BE2C (cell line): ENCODE measurements around the gene MYDGF.

Experiments used
- DNase-seq: peaks from one replicate; pipeline ENCODE4 v3.0.0-alpha.2; 2020
- H3K27me3 ChIP-seq: fragments of 250-450 bp; sonication (Bioruptor Pico); 2 replicates; pipeline ENCODE4 v1.5.1; 2020; ENCODE audit warnings: mild to moderate bottlenecking
- H3K36me3 ChIP-seq: fragments of 250-450 bp; sonication (Bioruptor Pico); 2 replicates; pipeline ENCODE4 v1.5.1; 2020; ENCODE audit warnings: mild to moderate bottlenecking
- H3K4me1 ChIP-seq: fragments of 250-450 bp; sonication (Bioruptor Pico); 2 replicates; pipeline ENCODE4 v1.5.1; 2020
- H3K4me3 ChIP-seq: 2 replicates; pipeline ENCODE4 v1.5.1; 2011; ENCODE audit warnings: low read depth, low read length
- H3K9me3 ChIP-seq: fragments of 250-450 bp; sonication (Bioruptor Pico); 2 replicates; pipeline ENCODE4 v1.5.1; 2020
- TF ChIP-seq, protein P1 (sequence below): IDR thresholded peaks from 2 replicates; pipeline ENCODE4 v1.5.1; 2012; ENCODE audit warnings: mild to moderate bottlenecking, low read depth, low read length

The MYDGF gene

GRCh38 chr19:4624733-4625362 lies 45.3 kb downstream of the MYDGF start:
- Histone ChIP-seq H3K4me1 (peaks cover 4% of the 10 kb centered on the region; the same call in 1 of the 2 replicates), H3K36me3 (no peaks in the 10 kb centered on the region)

DNA sequence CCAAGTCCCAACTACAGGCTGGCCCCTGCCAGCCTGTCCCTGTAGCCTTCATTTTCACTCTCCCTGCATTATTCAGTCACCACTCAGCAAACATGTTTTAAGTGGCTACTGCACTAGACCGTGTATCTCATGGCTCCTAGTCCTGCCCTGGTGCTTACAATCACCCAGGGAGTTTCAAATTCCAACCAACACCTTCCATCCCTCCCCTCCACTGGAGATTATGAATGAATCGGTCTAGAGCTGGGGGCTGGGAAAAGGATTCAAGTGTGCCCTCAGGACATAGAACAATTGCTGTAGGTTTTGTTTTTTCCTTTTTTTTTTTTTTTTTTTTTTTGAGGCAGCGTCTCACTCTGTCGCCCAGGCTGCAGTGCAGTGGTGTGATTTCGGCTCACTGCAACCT lies 45.8 kb downstream of the MYDGF start:
- TF ChIP-seq, protein P1, sequence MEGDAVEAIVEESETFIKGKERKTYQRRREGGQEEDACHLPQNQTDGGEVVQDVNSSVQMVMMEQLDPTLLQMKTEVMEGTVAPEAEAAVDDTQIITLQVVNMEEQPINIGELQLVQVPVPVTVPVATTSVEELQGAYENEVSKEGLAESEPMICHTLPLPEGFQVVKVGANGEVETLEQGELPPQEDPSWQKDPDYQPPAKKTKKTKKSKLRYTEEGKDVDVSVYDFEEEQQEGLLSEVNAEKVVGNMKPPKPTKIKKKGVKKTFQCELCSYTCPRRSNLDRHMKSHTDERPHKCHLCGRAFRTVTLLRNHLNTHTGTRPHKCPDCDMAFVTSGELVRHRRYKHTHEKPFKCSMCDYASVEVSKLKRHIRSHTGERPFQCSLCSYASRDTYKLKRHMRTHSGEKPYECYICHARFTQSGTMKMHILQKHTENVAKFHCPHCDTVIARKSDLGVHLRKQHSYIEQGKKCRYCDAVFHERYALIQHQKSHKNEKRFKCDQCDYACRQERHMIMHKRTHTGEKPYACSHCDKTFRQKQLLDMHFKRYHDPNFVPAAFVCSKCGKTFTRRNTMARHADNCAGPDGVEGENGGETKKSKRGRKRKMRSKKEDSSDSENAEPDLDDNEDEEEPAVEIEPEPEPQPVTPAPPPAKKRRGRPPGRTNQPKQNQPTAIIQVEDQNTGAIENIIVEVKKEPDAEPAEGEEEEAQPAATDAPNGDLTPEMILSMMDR = no peak

More at GRCh38 chr19:4624733-4625362, 45.3 kb downstream of the MYDGF start:
- Histone ChIP-seq H3K4me3 (no peak overlapping the region), H3K27me3 (no peaks in the 10 kb centered on the region), H3K9me3 (no peaks in the 10 kb centered on the region)
- DNase-seq = peak; percentile 32
- TF ChIP-seq, protein P1 = peak; percentile 60

GRCh38 chr19:4622695-4623421 lies 47.3 kb downstream of the MYDGF start:
- Histone ChIP-seq H3K4me1 (peaks cover 4% of the 10 kb centered on the region; the same call in 1 of the 2 replicates), H3K27me3 (no peaks in the 10 kb centered on the region), H3K4me3 (no peak overlapping the region), H3K36me3 (no peaks in the 10 kb centered on the region), H3K9me3 (no peaks in the 10 kb centered on the region)
- TF ChIP-seq, protein P1 = peak; percentile 42
- peak; percentile 56 for DNase-seq

More for the DNA sequence above, 45.8 kb downstream of the MYDGF start:
- Histone ChIP-seq H3K9me3 (no peaks in the 10 kb centered on the region), H3K4me1 (peaks cover 4% of the 10 kb centered on the region; the same call in 1 of the 2 replicates), H3K4me3 (no peak overlapping the region), H3K36me3 (no peaks in the 10 kb centered on the region), H3K27me3 (no peaks in the 10 kb centered on the region)
- no peak for DNase-seq

DNA sequence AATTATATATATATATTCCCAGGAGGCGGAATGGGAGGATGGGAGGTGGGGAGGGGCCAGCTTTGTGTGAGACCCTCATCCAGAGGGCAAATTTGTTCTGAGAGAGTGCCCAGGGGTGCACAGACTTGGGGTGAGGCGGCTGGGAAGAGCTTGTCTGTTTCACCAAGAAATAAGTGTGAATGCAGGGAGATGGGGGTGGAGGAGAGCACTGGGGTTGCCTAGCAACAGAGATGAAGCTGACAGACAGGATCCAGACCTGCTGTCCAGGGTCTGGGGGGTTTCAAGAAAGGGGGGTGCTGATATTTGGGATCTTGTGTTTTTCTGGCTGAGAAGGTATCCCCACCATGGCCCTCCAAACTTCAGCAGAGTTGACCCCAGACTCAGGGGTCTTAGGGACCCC lies 49.5 kb downstream of the MYDGF start:
- H3K36me3 ChIP-seq = no peaks in the 10 kb centered on the region
- peak; percentile 34 for DNase-seq
- no peaks in the 10 kb centered on the region; the same call in 1 of the 2 replicates for H3K27me3 ChIP-seq
- no peak overlapping the region for H3K4me3 ChIP-seq
- no peaks in the 10 kb centered on the region for H3K9me3 ChIP-seq
- H3K4me1 ChIP-seq = peaks cover 4% of the 10 kb centered on the region; the same call in 1 of the 2 replicates
- TF ChIP-seq, protein P1 = no peak

- Histone ChIP-seq H3K9me3 (no peaks in the 10 kb centered on the region), H3K27me3 (no peaks in the 10 kb centered on the region; the same call in 1 of the 2 replicates), H3K36me3 (no peaks in the 10 kb centered on the region), H3K4me3 (no peak overlapping the region), H3K4me1 (peaks cover 4% of the 10 kb centered on the region; the same call in 1 of the 2 replicates)
- TF ChIP-seq, protein P1 = no peak
- no peak for DNase-seq
Observed at GRCh38 chr19:4619668-4620294, 50.4 kb downstream of the MYDGF start.
